Measurements from ENCODE around the gene POLR2H.

GRCh38 chr3:184339001-184339400, 22.5 kb upstream of the POLR2H start:
- no peak for TF ChIP-seq EP300 (IDR thresholded peaks at IDR 0.05; ENCODE audit: borderline replicate concordance)
- no peak for TF ChIP-seq CEBPB (IDR thresholded peaks at IDR 0.05)
- TF ChIP-seq REST (IDR thresholded peaks at IDR 0.05; ENCODE audit: low read depth), result no peak
